Mesodermal cell (in vitro differentiated cells): ENCODE data around the gene PNPLA8.

Experiments
- H3K27ac ChIP-seq: 2 replicates; pipeline ENCODE4 v1.7.0; 2013; ENCODE audit warnings: mild to moderate bottlenecking, low read depth, low read length, moderate library complexity; ENCODE audit not compliant: severe bottlenecking
- H3K36me3 ChIP-seq: 2 replicates; pipeline ENCODE4 v1.7.1; 2013; ENCODE audit warnings: mild to moderate bottlenecking, low read length, moderate library complexity; ENCODE audit not compliant: control insufficient read depth, insufficient read depth
- H3K4me1 ChIP-seq: one replicate; pipeline ENCODE4 v1.7.1; 2013; ENCODE audit warnings: mild to moderate bottlenecking, low read length; ENCODE audit not compliant: insufficient read depth, control insufficient read depth, poor library complexity, severe bottlenecking
- H3K4me3 ChIP-seq: 2 replicates; pipeline ENCODE4 v1.7.0; 2013; ENCODE audit warnings: low read length, control low read depth, mild to moderate bottlenecking; ENCODE audit not compliant: insufficient read depth, poor library complexity, severe bottlenecking; ENCODE audit errors: extremely low read depth
- H3K9me3 ChIP-seq: 2 replicates; pipeline ENCODE4 v1.7.1; 2013; ENCODE audit warnings: mild to moderate bottlenecking, low read length, moderate library complexity; ENCODE audit not compliant: control insufficient read depth
- WGBS, 2 experiments: methylation state at CpG; one replicate each; pipeline ENCODE4 v1.1.5; 2013; ENCODE audit warnings: missing lambda C conversion rate in 2 of 2; ENCODE audit not compliant: insufficient coverage in 2 of 2; 5-methylcytosine and 5-hydroxymethylcytosine counted together

PNPLA8 gene

DNA sequence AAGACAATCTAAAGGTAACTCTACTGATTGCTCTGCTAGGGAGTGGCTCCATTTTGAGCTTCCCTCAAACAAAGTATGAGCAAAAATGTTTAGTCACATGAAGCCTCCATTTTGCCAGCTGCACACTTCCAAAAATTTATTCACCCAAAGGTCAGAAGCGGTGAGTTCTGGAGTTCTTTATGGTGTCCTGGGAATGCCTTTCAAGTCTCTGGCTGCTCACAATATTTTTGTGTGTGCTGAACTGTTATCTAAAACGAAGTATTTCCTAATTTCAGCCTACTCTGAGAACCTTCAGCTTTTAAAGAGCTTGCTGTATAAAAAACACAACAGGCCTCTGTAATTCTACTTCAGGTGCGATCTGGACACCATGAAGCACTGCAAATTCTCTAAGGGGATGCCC is 85.3 kb downstream of the PNPLA8 start:
- H3K36me3 ChIP-seq: no peaks in the 10 kb centered on the region
- H3K4me3 ChIP-seq: no peak overlapping the region
- H3K27ac ChIP-seq: no peak overlapping the region
- no peaks in the 10 kb centered on the region for H3K4me1 ChIP-seq
- no peaks in the 10 kb centered on the region for H3K9me3 ChIP-seq
- 94% methylated on average over 3 of the region's 3 CpGs; no CpG with 5 or more reads in 1 of the 2 experiments for WGBS, 2 experiments

- 100% methylated on average over 1 of the region's 3 CpGs; no CpG with 5 or more reads in 1 of the 2 experiments for WGBS, 2 experiments
- no peak overlapping the region for H3K4me3 ChIP-seq
- H3K9me3 ChIP-seq: no peaks in the 10 kb centered on the region
- no peak overlapping the region for H3K27ac ChIP-seq
- H3K36me3 ChIP-seq: no peaks in the 10 kb centered on the region
- H3K4me1 ChIP-seq: no peaks in the 10 kb centered on the region
Measured at GRCh38 chr7:108436906-108437305, 89.0 kb downstream of the PNPLA8 start.

DNA sequence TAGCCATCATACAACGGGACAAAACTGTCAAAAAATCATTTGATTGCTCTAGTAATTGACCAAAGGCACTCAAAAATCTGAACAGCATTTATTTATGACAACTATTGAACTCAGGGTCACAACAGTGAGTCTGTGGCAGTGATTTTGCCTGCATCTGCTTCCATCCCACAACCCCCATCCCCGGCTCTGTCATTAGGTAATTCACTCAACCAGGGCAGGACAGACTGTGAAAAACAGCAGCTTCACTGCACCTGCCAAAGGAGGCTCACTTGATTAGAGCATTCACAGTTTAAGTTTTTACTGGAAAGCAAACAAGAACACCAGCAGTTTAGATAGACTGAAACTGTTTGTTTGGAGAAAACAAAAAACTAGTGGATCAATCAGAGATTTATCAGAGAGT is 91.9 kb downstream of the PNPLA8 start:
- H3K4me3 ChIP-seq: no peak overlapping the region
- H3K27ac ChIP-seq: no peak overlapping the region
- WGBS, 2 experiments: 83 to 90% methylated on average over 1 to 2 of the region's 2 CpGs
- H3K9me3 ChIP-seq: no peaks in the 10 kb centered on the region
- H3K36me3 ChIP-seq: no peaks in the 10 kb centered on the region
- no peaks in the 10 kb centered on the region for H3K4me1 ChIP-seq

DNA sequence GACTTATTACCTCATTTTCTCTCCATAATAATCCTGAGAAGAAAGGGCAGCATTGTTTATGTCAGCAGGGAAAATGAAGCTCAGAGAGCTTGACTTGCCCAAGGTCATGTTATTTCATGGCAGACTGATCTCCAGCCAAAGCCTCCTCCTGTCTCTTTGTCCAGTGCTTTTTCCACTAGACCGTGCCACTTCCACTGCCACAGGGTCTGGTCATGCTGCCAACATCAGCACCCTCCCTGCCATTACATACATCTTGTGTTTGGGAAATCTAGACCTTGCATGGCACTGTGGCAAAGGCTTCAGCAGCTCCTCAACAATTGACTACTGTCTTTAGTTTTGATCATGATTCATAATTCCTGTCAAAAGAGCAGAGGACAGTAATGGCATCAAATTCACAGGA is 94.8 kb downstream of the PNPLA8 start:
- Histone ChIP-seq H3K36me3 (no peaks in the 10 kb centered on the region), H3K27ac (no peak overlapping the region), H3K4me3 (no peak overlapping the region), H3K9me3 (no peaks in the 10 kb centered on the region), H3K4me1 (no peaks in the 10 kb centered on the region)
- 92% methylated on average over 1 of the region's 1 CpG; no CpG with 5 or more reads in 1 of the 2 experiments for WGBS, 2 experiments

GRCh38 chr7:108430664-108431063 is 95.3 kb downstream of the PNPLA8 start:
- Histone ChIP-seq H3K4me1 (no peaks in the 10 kb centered on the region), H3K27ac (no peak overlapping the region), H3K36me3 (no peaks in the 10 kb centered on the region), H3K4me3 (no peak overlapping the region), H3K9me3 (no peaks in the 10 kb centered on the region)
- 86 to 100% methylated on average over 1 of the region's 1 CpG for WGBS, 2 experiments

DNA sequence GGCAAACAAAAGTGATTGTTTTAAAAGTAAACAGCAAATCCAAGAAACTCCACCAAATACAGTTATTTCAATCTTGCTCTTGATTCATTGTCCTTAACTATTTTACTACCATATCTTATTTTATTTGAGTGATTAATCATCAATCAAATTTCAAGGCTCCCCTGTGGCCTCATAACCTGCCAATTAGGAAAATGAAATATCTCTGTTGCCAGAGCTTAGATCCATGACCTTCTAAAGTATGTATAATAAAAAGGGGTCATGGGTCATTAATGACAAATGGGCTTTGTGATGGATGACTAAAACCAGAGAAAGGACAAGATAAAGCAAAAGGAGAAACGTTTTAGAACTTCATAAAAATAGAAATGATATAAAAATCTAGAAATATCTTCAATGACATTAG is 98.2 kb downstream of the PNPLA8 start:
- Histone ChIP-seq H3K36me3 (no peaks in the 10 kb centered on the region), H3K4me1 (no peaks in the 10 kb centered on the region), H3K9me3 (no peaks in the 10 kb centered on the region), H3K27ac (no peak overlapping the region), H3K4me3 (no peak overlapping the region)
- WGBS, 2 experiments: no CpG with 5 or more reads among the region's 1 CpG

GRCh38 chr7:108425714-108426275 is 100.1 kb downstream of the PNPLA8 start:
- H3K4me1 ChIP-seq: peaks cover 4% of the 10 kb centered on the region
- no peaks in the 10 kb centered on the region for H3K36me3 ChIP-seq
- H3K4me3 ChIP-seq: no peak overlapping the region
- H3K9me3 ChIP-seq: no peaks in the 10 kb centered on the region
- no peak overlapping the region for H3K27ac ChIP-seq
- WGBS, 2 experiments: 75 to 100% methylated on average over 1 of the region's 2 CpGs

- WGBS, 2 experiments: 89 to 93% methylated on average over 1 to 2 of the region's 4 CpGs
- H3K27ac ChIP-seq: no peak overlapping the region
Measured at GRCh38 chr7:108424013-108424412, 101.9 kb downstream of the PNPLA8 start.

GRCh38 chr7:108423089-108423989 is 102.6 kb downstream of the PNPLA8 start:
- Histone ChIP-seq H3K4me3 (no peak overlapping the region), H3K36me3 (no peaks in the 10 kb centered on the region), H3K4me1 (peaks cover 12% of the 10 kb centered on the region), H3K9me3 (no peaks in the 10 kb centered on the region), H3K27ac (no peak overlapping the region)
- WGBS, 2 experiments: 90 to 96% methylated on average over 1 to 3 of the region's 5 CpGs

More at GRCh38 chr7:108424013-108424412, 101.9 kb downstream of the PNPLA8 start:
- Histone ChIP-seq H3K4me1 (peaks cover 12% of the 10 kb centered on the region), H3K4me3 (no peak overlapping the region), H3K9me3 (no peaks in the 10 kb centered on the region), H3K36me3 (no peaks in the 10 kb centered on the region)

DNA sequence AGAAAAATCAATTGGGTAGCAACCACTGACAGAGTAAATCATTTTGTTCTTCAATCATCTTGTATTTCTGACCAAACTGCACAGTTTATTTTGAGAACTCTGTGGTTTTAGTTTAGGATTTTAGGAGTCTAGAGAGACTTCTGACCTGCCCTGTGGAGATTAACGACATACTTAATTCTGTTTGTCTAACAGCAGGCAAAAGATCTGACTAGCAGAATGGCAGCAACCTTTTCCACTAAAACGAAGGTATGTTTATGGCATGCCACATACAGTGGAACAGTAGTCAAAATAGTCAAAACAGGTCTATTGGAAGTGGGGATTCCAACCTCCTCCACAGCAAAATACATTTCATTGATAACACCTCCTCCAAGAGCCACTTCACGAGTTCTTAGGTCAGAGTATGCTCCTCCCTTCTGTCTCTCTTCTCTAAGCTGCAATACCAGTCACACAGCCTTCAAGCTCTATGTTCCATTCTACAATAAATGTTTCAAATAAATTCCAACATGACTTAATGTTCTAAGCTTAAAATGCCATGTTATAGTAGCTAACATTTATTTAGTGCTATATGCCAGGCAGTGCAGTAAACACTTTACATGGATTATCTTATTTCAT is 104.1 kb downstream of the PNPLA8 start:
- no peak overlapping the region for H3K27ac ChIP-seq
- no peak overlapping the region for H3K4me3 ChIP-seq
- H3K36me3 ChIP-seq: no peaks in the 10 kb centered on the region
- no peaks in the 10 kb centered on the region for H3K9me3 ChIP-seq
- peaks cover 12% of the 10 kb centered on the region for H3K4me1 ChIP-seq
- WGBS, 2 experiments: 58 to 68% methylated on average over 3 of the region's 3 CpGs
